Measurements from ENCODE around the gene PPM1E.

GRCh38 chr17:58756246-58757161 is 850 bp downstream of the PPM1E start:
- TF ChIP-seq CTCF (IDR thresholded peaks at IDR 0.05) (no peak), POLR2A (IDR thresholded peaks at IDR 0.05) (no peak), EP300 (IDR thresholded peaks at IDR 0.05) (no peak)
